ENCODE data around the gene MAMDC4.
"Not testable (repeated sequence)": the region's sequence is repeated elsewhere in the genome, so short reads cannot be mapped to it uniquely, and the experiment has no call there.

MAMDC4 gene

GRCh38 chr9:136831720-136832104, 20.4 kb upstream of the MAMDC4 start:
- Histone ChIP-seq H2AFZ (ENCODE audit: low read length) (no peak overlapping the region), H3K4me1 (ENCODE audit: insufficient read depth, low read length, poor library complexity, severe bottlenecking) (no peaks in the 10 kb centered on the region), H3K79me2 (ENCODE audit: insufficient read depth, low read length) (no peaks in the 10 kb centered on the region), H3K4me2 (ENCODE audit: low read depth, low read length, poor library complexity, severe bottlenecking) (no peak overlapping the region), H3K9me3 (ENCODE audit: insufficient read depth, low read depth, low read length) (no peaks in the 10 kb centered on the region), H3K4me3 (ENCODE audit: low read length, poor library complexity, severe bottlenecking) (no peak overlapping the region), H3F3A (ENCODE audit: low read depth) (no peaks in the 10 kb centered on the region), H3K9me2 (replicated peaks; ENCODE audit: low read depth, low read length) (no peaks in the 10 kb centered on the region), H4K20me1 (ENCODE audit: insufficient read depth, low read length, poor library complexity, severe bottlenecking) (no peaks in the 10 kb centered on the region), H3K36me3 (ENCODE audit: insufficient read depth, low read length) (peaks cover 24% of the 10 kb centered on the region; the same call in 1 of the 2 replicates), H3K27me3 (ENCODE audit: insufficient read depth, low read length, poor library complexity, severe bottlenecking) (no peaks in the 10 kb centered on the region), H3K9ac (ENCODE audit: low read depth, low read length, poor library complexity, severe bottlenecking) (no peak overlapping the region)
- no peak for TF ChIP-seq EZH2phosphoT487 (IDR thresholded peaks at IDR 0.05; ENCODE audit: borderline replicate concordance)
- TF ChIP-seq CTCF (conservative IDR thresholded peaks at IDR 0.05; ENCODE audit: low read length): no peak

DNA sequence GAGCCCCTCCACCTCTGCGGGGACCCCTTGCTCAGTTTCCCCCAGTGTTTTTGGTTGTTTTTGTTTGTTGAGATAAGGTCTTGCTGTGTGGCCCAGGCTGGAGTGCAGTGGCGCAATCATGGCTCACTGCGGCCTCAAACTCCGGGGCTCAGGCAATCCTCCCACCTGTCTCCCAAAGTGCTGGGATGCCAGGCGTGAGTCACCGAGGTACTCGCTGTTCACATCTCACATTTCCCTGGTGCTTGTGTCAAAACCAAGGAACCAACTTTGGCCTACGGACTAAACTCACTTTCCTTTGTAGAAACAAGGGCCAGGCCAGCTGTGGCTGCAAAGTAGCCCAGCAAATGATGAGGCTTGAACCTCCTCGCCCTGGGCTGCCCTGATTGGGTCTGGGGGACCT, 19.6 kb upstream of the MAMDC4 start:
- peaks cover 24% of the 10 kb centered on the region; the same call in 1 of the 2 replicates for H3K36me3 ChIP-seq (ENCODE audit: insufficient read depth, low read length)
- no peaks in the 10 kb centered on the region for H3K9me2 ChIP-seq (replicated peaks; ENCODE audit: low read depth, low read length)
- H2AFZ ChIP-seq (ENCODE audit: low read length): no peak overlapping the region
- no peaks in the 10 kb centered on the region for H4K20me1 ChIP-seq (ENCODE audit: insufficient read depth, low read length, poor library complexity, severe bottlenecking)
- no peaks in the 10 kb centered on the region for H3K4me1 ChIP-seq (ENCODE audit: insufficient read depth, low read length, poor library complexity, severe bottlenecking)
- no peaks in the 10 kb centered on the region for H3K27me3 ChIP-seq (ENCODE audit: insufficient read depth, low read length, poor library complexity, severe bottlenecking)
- TF ChIP-seq CTCF (conservative IDR thresholded peaks at IDR 0.05; ENCODE audit: low read length): no peak
- no peak for TF ChIP-seq EZH2phosphoT487 (IDR thresholded peaks at IDR 0.05; ENCODE audit: borderline replicate concordance)
- H3K4me2 ChIP-seq (ENCODE audit: low read depth, low read length, poor library complexity, severe bottlenecking): no peak overlapping the region
- H3K4me3 ChIP-seq (ENCODE audit: low read length, poor library complexity, severe bottlenecking): no peak overlapping the region
- no peaks in the 10 kb centered on the region for H3F3A ChIP-seq (ENCODE audit: low read depth)
- H3K9me3 ChIP-seq (ENCODE audit: insufficient read depth, low read depth, low read length): no peaks in the 10 kb centered on the region
- H3K9ac ChIP-seq (ENCODE audit: low read depth, low read length, poor library complexity, severe bottlenecking): no peak overlapping the region
- H3K79me2 ChIP-seq (ENCODE audit: insufficient read depth, low read length): no peaks in the 10 kb centered on the region

DNA sequence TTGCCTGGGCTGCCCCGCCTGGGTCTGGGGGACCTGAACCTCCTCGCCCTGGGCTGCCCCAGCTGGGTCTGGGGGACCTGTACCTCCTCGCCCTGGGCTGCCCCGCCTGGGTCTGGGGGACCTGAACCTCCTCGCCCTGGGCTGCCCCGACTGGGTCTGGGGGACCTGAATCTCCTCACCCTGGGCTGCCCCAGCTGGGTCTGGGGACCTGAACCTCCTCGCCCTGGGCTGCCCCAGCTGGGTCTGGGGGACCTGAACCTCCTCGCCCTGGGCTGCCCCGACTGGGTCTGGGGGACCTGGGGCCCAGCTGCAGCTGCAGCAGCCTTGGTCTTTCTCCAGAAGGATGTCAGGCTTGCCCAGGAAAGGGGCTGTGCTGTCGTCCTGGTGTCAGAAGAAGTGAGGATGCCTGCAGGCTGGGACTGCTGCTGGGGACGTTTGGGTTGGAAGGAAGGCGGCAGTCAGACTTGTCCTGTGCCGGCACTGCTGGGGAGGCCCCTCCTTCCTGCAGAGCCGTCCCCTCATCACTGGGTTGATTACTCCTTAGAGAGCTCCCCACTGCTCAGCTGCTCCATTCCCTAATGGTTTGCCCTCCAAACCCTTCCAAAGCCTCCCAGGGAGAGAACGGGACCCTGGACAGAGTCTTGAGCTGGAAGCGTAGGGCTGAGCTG, 18.6 kb upstream of the MAMDC4 start:
- H3K4me3 ChIP-seq (ENCODE audit: low read length, poor library complexity, severe bottlenecking); H4K20me1 ChIP-seq (ENCODE audit: insufficient read depth, low read length, poor library complexity, severe bottlenecking); H2AFZ ChIP-seq (ENCODE audit: low read length); H3K9me3 ChIP-seq (ENCODE audit: insufficient read depth, low read depth, low read length); H3K9ac ChIP-seq (ENCODE audit: low read depth, low read length, poor library complexity, severe bottlenecking); H3K4me2 ChIP-seq (ENCODE audit: low read depth, low read length, poor library complexity, severe bottlenecking); H3K4me1 ChIP-seq (ENCODE audit: insufficient read depth, low read length, poor library complexity, severe bottlenecking); H3K9me2 ChIP-seq (replicated peaks; ENCODE audit: low read depth, low read length); H3K27me3 ChIP-seq (ENCODE audit: insufficient read depth, low read length, poor library complexity, severe bottlenecking); H3F3A ChIP-seq (ENCODE audit: low read depth); H3K79me2 ChIP-seq (ENCODE audit: insufficient read depth, low read length): not testable (repeated sequence)
- H3K36me3 ChIP-seq (ENCODE audit: insufficient read depth, low read length): peaks cover 24% of the 10 kb centered on the region; the same call in 1 of the 2 replicates
